HFFc6 (cell line): Measurements from ENCODE around the gene AMPD3. TPM values are rescaled to one million over a fixed set of nuclear protein-coding genes. Genes with fewer than 3 reads are reported as not detected.

Experiments
- DNase-seq: peaks from one replicate; pipeline ENCODE4 v3.0.0-alpha.2; 2018
- H3K27ac Mint-ChIP-seq: 2 replicates; pipeline ENCODE4 v1.8.0; 2020; ENCODE audit warnings: mild to moderate bottlenecking, mixed read lengths
- H3K27me3 Mint-ChIP-seq: 2 replicates; pipeline ENCODE4 v1.8.0; 2021; ENCODE audit warnings: mild to moderate bottlenecking, moderate library complexity, mixed read lengths; ENCODE audit not compliant: insufficient read depth
- H3K36me3 Mint-ChIP-seq: 2 replicates; pipeline ENCODE4 v1.8.0; 2021; ENCODE audit warnings: low read depth, mixed read lengths
- H3K4me1 Mint-ChIP-seq: 2 replicates; pipeline ENCODE4 v1.8.0; 2020; ENCODE audit warnings: low read depth, mixed read lengths
- H3K4me3 Mint-ChIP-seq: 2 replicates; pipeline ENCODE4 v1.8.0; 2020; ENCODE audit warnings: mild to moderate bottlenecking, moderate library complexity, mixed read lengths
- H3K9me3 Mint-ChIP-seq: 2 replicates; pipeline ENCODE4 v1.8.0; 2020; ENCODE audit warnings: mild to moderate bottlenecking, mixed read lengths
- total RNA-seq, 6 experiments: library from RNA; stranded (reverse); fragmentation: NEBNext Ultra II Directional; extraction: Animal tissue kit (Norgen Biotek cat#: 25700); gene quantifications; 2 replicates in 1 of 6; 3 replicates in 5 of 6; pipeline ENCODE4 v1.2.3, GENCODE V29; 2021
- TF ChIP-seq, protein P1 (sequence below): fragments of 200-600 bp; sonication (generic); IDR thresholded peaks from 2 replicates; pipeline ENCODE4 v1.5.0; 2021; ENCODE audit warnings: antibody characterized with exemption, mild to moderate bottlenecking

Gene AMPD3
- total RNA-seq, 6 experiments from 2014 or later = 9.6 to 10.6 (median 10.0) TPM

DNA sequence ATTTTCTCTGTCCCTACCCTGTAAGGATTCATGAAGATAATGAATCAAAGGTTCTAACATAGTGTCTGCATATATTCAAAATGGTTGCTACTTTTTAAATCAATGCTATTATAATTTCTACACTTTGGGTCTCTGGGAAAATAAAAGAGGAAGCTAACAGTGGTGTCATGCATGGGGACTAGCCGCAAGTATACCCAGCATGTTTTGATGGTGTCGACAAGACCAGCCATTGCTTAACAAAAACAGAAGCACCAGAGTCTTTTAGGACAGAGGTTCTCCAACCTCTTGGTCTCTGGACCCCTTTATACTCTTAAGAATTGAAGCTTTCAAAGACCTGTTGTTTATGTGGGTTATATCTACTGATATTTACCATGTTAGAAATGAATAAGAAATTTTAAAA lies 48.2 kb downstream of the AMPD3 start:
- no peaks in the 10 kb centered on the region; the same call in 1 of the 2 replicates for H3K27me3 Mint-ChIP-seq
- H3K4me1 Mint-ChIP-seq = peaks cover 10% of the 10 kb centered on the region; the same call in 1 of the 2 replicates
- H3K4me3 Mint-ChIP-seq = no peak overlapping the region
- H3K36me3 Mint-ChIP-seq = peaks cover 15% of the 10 kb centered on the region
- H3K27ac Mint-ChIP-seq = no peak overlapping the region
- TF ChIP-seq, protein P1, sequence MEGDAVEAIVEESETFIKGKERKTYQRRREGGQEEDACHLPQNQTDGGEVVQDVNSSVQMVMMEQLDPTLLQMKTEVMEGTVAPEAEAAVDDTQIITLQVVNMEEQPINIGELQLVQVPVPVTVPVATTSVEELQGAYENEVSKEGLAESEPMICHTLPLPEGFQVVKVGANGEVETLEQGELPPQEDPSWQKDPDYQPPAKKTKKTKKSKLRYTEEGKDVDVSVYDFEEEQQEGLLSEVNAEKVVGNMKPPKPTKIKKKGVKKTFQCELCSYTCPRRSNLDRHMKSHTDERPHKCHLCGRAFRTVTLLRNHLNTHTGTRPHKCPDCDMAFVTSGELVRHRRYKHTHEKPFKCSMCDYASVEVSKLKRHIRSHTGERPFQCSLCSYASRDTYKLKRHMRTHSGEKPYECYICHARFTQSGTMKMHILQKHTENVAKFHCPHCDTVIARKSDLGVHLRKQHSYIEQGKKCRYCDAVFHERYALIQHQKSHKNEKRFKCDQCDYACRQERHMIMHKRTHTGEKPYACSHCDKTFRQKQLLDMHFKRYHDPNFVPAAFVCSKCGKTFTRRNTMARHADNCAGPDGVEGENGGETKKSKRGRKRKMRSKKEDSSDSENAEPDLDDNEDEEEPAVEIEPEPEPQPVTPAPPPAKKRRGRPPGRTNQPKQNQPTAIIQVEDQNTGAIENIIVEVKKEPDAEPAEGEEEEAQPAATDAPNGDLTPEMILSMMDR = no peak
- H3K9me3 Mint-ChIP-seq = no peaks in the 10 kb centered on the region
- no peak for DNase-seq

DNA sequence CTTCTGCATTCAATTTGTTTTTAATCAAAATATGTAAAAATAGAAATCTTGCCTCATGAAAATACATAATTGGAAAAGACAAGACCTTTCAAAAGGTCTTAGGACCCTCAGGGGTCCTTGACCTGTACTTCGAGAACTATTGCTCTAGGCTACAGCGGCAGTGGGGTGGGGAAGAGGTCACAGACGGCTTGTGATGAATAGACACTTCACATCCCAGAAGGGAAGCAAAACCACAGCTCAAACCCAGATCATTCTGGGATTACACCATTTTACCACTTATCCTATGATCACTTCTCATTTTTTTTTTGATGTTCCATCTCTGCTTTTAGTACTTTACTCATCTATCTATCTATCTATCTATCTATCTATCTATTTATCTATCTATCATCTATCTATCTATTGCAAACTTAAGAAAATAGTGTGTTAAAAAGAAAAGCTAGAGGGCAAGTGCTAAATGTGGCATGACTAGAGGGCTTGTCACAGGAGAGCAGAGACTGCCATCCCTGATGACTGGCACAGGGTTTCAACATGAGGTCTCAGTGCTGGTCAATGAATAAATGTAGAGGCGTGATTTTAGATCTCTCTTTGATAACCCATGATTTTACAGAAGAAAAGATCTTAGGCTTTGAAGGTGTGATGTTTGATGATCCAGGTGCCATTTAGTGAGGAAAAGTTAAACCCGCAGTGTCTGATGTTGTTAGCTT lies 48.9 kb downstream of the AMPD3 start:
- TF ChIP-seq, protein P1 = no peak
- no peak overlapping the region for H3K4me3 Mint-ChIP-seq
- H3K9me3 Mint-ChIP-seq = no peaks in the 10 kb centered on the region
- peaks cover 10% of the 10 kb centered on the region; the same call in 1 of the 2 replicates for H3K4me1 Mint-ChIP-seq
- peaks cover 15% of the 10 kb centered on the region for H3K36me3 Mint-ChIP-seq
- no peaks in the 10 kb centered on the region; the same call in 1 of the 2 replicates for H3K27me3 Mint-ChIP-seq
- no peak for DNase-seq
- H3K27ac Mint-ChIP-seq = no peak overlapping the region

DNA sequence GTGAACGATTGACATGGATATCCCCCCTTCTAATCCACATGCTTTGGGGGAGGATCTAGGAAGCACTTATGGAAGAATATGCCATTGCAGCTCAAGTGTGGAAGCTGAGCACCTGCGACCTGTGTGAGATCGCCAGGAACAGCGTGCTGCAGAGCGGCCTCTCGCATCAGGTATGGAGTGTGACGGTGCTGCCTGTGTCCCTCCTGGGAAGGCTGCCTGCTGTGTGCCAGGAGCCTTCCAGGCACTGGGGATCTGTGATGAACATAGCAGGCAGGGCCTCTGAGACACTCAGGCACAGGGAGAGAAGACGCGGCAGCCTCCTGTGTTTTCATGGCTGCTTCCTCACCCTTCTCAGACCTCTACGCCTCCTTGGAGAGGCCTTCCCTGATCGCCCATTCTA lies 49.4 kb downstream of the AMPD3 start:
- H3K9me3 Mint-ChIP-seq = no peaks in the 10 kb centered on the region
- peaks cover 15% of the 10 kb centered on the region for H3K36me3 Mint-ChIP-seq
- H3K4me1 Mint-ChIP-seq = peaks cover 10% of the 10 kb centered on the region; the same call in 1 of the 2 replicates
- no peak overlapping the region for H3K4me3 Mint-ChIP-seq
- no peaks in the 10 kb centered on the region for H3K27me3 Mint-ChIP-seq
- TF ChIP-seq, protein P1 = no peak
- no peak overlapping the region for H3K27ac Mint-ChIP-seq
- DNase-seq = no peak

DNA sequence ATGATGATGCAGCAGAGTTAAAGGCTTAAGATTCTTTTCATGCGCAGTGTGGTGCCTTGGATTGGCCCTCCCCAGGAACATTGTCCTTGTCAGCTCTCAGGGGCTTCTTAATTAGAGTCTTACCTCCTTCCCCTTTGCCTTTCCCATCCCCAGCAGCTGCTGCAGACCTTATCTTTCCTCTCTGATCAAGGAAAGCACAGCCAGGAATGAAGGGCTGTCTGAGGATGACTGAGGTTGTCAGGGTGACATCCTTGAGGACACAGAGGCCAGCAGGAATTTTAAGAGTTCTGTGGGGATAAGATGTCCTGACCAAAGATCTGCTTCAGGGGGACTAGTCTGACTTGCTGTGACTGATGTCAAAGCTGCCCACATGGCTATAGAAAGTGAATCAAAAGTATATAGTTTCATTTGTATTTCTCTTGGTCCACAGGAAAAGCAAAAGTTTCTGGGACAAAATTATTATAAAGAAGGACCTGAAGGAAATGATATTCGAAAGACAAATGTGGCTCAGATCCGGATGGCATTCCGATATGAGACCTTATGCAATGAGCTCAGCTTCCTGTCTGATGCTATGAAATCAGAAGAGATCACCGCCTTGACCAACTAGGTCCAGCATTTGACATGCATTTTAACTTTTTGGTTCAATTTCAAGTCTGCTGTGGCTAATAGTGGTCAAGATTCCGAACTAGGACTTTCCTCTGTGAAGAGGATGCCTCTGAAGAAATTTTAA lies 50.4 kb downstream of the AMPD3 start:
- peaks cover 11% of the 10 kb centered on the region for H3K36me3 Mint-ChIP-seq
- H3K9me3 Mint-ChIP-seq = no peaks in the 10 kb centered on the region
- no peaks in the 10 kb centered on the region for H3K27me3 Mint-ChIP-seq
- no peak overlapping the region for H3K27ac Mint-ChIP-seq
- no peak overlapping the region for H3K4me3 Mint-ChIP-seq
- H3K4me1 Mint-ChIP-seq = peaks cover 10% of the 10 kb centered on the region; the same call in 1 of the 2 replicates
- TF ChIP-seq, protein P1 = no peak
- no peak for DNase-seq

DNA sequence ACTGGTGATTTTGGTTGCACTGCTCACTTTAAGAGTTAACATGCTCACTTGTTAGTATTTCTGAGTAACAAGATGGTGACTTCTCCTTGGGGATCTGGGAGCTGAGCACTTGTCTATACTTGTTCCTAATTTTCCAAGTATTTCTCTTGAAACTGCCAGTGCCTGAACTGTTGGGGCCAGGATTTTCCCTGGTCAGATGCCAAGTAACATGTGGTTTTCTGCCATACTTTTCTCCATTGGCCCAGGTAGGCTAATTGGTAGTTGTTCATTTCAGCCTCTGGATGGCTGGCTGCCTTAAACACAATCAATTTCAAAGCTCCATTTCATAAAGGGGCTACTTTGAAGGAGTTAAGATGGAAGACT lies 50.9 kb downstream of the AMPD3 start:
- H3K27me3 Mint-ChIP-seq = no peaks in the 10 kb centered on the region
- no peak overlapping the region for H3K4me3 Mint-ChIP-seq
- TF ChIP-seq, protein P1 = no peak
- H3K27ac Mint-ChIP-seq = no peak overlapping the region
- H3K9me3 Mint-ChIP-seq = no peaks in the 10 kb centered on the region
- H3K4me1 Mint-ChIP-seq = peaks cover 10% of the 10 kb centered on the region; the same call in 1 of the 2 replicates
- H3K36me3 Mint-ChIP-seq = peaks cover 9% of the 10 kb centered on the region
- no peak for DNase-seq
